GM12878 (cell line): ENCODE results near the gene DCC.

Experiments used
- CEBPB ChIP-seq, 2 experiments: fragments of 150-350 bp in 1 of 2; IDR thresholded peaks; 2 replicates each; pipeline ENCODE4 v1.6.1; 2012 to 2014; ENCODE audit warnings: low read depth in 2 of 2, low read length in 2 of 2, borderline replicate concordance in 1 of 2, inconsistent platforms in 1 of 2
- SRF ChIP-seq, 2 experiments: IDR thresholded peaks; 2 replicates each; pipeline ENCODE4 v1.6.1; 2011; ENCODE audit warnings: low read depth in 2 of 2, low read length in 2 of 2, mild to moderate bottlenecking in 1 of 2, moderate library complexity in 1 of 2
- TF ChIP-seq, protein P1 (sequence below), 3 experiments: IDR thresholded peaks in 2 of 3; conservative IDR thresholded peaks in 1 of 3; 2 replicates each; pipeline ENCODE4 v1.5.1; 2011; ENCODE audit warnings: low read depth in 3 of 3, low read length in 3 of 3, mild to moderate bottlenecking in 3 of 3, control low read depth in 2 of 3, moderate library complexity in 2 of 3, inconsistent platforms in 1 of 3, mixed read lengths in 1 of 3; ENCODE audit not compliant: control insufficient read depth in 2 of 3, insufficient read depth in 1 of 3; ENCODE audit errors: extremely low read depth in 1 of 3

DNA sequence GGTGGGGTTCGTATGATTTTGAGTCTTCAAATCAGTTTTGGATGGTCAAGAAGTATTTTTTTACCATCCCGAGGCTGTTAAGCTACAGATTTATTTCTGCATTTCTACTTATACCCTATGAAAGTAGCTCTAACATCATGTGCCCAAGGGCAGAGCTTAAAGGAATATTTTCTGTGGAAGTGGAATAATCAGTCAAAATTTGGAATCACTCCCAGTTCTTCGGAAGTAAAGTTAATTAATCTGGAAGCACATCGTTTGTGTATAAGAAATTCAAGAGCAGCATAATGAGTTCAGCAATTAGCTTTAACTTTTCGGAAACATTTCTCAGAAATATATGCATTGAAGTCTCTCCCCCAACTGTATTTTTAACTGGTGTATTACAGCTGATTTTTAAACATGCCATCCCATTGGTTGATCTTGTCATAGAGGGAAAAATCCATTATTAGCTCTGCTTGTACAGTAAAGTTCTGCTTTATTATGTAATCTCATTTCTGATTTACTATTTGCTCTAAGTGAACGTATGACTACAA is 510.1 kb downstream of the DCC start:
- TF ChIP-seq, protein P1, sequence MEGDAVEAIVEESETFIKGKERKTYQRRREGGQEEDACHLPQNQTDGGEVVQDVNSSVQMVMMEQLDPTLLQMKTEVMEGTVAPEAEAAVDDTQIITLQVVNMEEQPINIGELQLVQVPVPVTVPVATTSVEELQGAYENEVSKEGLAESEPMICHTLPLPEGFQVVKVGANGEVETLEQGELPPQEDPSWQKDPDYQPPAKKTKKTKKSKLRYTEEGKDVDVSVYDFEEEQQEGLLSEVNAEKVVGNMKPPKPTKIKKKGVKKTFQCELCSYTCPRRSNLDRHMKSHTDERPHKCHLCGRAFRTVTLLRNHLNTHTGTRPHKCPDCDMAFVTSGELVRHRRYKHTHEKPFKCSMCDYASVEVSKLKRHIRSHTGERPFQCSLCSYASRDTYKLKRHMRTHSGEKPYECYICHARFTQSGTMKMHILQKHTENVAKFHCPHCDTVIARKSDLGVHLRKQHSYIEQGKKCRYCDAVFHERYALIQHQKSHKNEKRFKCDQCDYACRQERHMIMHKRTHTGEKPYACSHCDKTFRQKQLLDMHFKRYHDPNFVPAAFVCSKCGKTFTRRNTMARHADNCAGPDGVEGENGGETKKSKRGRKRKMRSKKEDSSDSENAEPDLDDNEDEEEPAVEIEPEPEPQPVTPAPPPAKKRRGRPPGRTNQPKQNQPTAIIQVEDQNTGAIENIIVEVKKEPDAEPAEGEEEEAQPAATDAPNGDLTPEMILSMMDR (IDR thresholded peaks at IDR 0.05 in 2 of 3, conservative IDR thresholded peaks at IDR 0.05 in 1 of 3; ENCODE audit: control insufficient read depth in 2 of 3, extremely low read depth in 1 of 3, insufficient read depth in 1 of 3, low read depth in 3 of 3, low read length in 3 of 3), result no peak
- TF ChIP-seq SRF (IDR thresholded peaks at IDR 0.05; ENCODE audit: low read depth in 2 of 2, low read length in 2 of 2) (no peak), CEBPB (IDR thresholded peaks at IDR 0.05; ENCODE audit: borderline replicate concordance in 1 of 2, low read depth in 2 of 2, low read length in 2 of 2) (no peak)
